Coronary artery (tissue), 2 donors: ENCODE data around the gene PSMD10.

ENCODE experiments used
- DNase-seq: peaks from one replicate; pipeline ENCODE4 v3.0.0-alpha.2; 2017; ENCODE audit warnings: low spot score
- H3K27ac ChIP-seq, 2 donors: fragments of 200-600 bp; sonication (generic); one replicate each; pipeline ENCODE4 v1.5.1; 2016 to 2019
- H3K4me3 ChIP-seq: fragments of 200-600 bp; sonication (generic); 2 replicates; pipeline ENCODE4 v1.5.1; 2016; ENCODE audit warnings: mild to moderate bottlenecking, moderate library complexity
- TF ChIP-seq, protein P1 (sequence below): fragments of 200-600 bp; sonication (generic); IDR thresholded peaks from one replicate; pipeline ENCODE4 v1.5.1; 2019; ENCODE audit warnings: antibody characterized with exemption

Gene PSMD10

DNA sequence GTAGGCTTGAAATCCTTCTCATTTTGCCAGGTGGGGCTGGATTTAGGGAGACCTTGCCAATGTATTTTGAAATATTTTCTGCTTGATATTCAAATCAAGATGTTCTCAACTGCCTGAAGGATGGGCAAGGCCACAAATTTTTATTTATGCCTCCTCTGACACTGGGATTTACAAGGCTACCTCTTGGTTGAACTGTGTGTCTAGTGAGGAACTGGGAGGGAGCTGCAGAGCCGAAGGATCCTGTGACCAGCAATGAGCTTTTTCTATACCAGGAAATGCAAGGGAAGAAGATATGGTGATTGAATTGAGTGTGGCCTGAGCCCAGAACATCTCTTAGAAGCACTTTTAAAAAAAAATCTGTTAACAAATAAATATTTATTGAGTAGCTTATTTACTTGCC, 31.5 kb downstream of the PSMD10 start:
- Histone ChIP-seq H3K27ac (no peak overlapping the region), H3K4me3 (no peak overlapping the region)
- no peak for DNase-seq
- TF ChIP-seq, protein P1, sequence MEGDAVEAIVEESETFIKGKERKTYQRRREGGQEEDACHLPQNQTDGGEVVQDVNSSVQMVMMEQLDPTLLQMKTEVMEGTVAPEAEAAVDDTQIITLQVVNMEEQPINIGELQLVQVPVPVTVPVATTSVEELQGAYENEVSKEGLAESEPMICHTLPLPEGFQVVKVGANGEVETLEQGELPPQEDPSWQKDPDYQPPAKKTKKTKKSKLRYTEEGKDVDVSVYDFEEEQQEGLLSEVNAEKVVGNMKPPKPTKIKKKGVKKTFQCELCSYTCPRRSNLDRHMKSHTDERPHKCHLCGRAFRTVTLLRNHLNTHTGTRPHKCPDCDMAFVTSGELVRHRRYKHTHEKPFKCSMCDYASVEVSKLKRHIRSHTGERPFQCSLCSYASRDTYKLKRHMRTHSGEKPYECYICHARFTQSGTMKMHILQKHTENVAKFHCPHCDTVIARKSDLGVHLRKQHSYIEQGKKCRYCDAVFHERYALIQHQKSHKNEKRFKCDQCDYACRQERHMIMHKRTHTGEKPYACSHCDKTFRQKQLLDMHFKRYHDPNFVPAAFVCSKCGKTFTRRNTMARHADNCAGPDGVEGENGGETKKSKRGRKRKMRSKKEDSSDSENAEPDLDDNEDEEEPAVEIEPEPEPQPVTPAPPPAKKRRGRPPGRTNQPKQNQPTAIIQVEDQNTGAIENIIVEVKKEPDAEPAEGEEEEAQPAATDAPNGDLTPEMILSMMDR: no peak

DNA sequence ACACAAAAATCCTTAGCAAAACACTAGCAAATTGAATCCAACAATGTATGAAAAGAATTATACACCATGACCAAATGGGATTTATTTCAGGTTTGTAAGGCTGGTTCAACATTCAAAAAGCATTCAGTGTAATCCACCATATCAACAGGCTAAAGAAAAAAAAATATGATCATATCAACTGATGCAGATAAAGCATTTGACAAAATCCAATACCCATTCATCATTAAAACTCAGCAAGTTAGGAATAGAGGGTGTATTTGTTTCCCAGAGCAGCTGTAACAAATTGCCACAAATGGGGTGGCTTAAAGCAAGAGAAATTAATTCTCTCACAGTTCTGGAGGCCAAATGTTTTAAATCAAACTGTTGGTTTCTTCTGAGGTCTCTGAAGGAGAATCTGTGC, 35.8 kb downstream of the PSMD10 start:
- no peak for DNase-seq
- Histone ChIP-seq H3K4me3 (no peak overlapping the region), H3K27ac (no peak overlapping the region)
- TF ChIP-seq, protein P1: no peak

DNA sequence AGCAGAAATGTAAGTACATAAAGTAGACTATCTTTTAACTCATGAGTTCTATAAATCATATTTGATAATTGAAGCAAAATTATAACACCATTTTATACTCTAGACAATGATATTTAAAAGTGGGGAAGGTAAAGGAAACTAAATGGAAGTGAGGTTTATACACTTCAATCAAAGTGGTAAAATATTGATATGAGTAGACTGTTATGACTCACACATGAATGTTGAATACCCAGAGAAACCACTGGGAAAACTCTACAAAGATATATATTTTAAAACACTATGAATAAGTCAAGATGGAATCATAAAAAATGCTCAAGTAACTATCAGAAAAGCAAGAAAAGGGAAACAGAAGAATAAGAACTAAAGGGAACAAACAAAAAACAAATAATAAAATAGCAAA, 38.1 kb downstream of the PSMD10 start:
- no peak overlapping the region for H3K27ac ChIP-seq
- DNase-seq: no peak
- TF ChIP-seq, protein P1: no peak
- no peak overlapping the region for H3K4me3 ChIP-seq

DNA sequence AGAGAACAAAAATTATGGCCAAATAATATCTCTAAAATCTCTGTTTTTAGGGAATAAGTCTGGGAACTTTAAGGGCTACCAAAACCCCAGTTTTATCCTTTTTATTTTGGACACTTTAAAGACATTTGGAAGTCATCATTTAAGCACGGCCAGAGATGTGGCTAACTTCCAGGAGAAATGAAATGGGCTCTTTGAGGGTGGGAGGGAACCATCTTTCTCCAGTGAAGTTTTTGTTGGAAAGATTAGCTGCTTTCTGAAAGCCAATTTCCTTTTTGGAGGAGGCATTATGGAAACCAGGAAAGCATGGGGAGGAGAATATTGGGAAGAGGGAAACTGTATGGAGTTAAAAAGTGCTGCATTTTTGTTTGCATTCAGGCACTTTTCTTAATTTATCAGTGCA, 41.7 kb downstream of the PSMD10 start:
- DNase-seq: no peak
- Histone ChIP-seq H3K27ac (no peak overlapping the region), H3K4me3 (no peak overlapping the region)
- TF ChIP-seq, protein P1: no peak

DNA sequence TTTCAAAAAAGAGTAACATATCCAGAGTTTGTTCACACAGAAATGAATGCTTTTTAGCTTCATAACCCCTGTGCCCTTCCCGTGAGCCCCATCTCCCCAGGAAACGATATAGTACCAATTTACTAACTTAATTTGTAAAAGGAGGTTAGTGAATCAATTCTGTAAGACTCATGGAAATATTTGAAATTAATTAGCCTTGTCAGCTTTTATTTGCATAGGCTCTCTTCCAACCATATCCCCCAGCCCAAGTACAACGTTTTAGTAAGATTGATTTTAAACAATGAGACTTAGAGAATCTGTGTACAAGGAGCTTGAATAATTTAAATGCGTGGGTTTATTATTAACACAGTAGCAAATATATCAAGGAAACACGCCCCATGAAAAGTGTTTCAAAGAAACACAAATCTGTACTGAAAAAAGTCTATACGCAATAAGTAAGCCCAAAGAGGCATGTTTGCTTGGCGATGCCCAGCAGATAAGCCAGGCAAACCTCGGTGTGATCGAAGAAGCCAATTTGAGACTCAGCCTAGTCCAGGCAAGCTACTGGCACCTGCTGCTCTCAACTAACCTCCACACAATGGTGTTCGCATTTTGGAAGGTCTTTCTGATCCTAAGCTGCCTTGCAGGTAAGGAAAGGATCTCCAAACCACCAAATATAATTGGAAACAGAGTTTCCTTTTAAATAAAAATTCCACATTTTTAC, 46.6 kb downstream of the PSMD10 start, which contains the start of gene VSIG1:
VSIG1 (plus strand) TSS at position 512 of the 703 bp plus-strand sequence; CDS start at position 578, 66 bp downstream.
- no peak within 1 kb of the TSS for H3K27ac ChIP-seq
- no peak for DNase-seq
- no peak within 1 kb of the TSS for H3K4me3 ChIP-seq
- TF ChIP-seq, protein P1: no peak

DNA sequence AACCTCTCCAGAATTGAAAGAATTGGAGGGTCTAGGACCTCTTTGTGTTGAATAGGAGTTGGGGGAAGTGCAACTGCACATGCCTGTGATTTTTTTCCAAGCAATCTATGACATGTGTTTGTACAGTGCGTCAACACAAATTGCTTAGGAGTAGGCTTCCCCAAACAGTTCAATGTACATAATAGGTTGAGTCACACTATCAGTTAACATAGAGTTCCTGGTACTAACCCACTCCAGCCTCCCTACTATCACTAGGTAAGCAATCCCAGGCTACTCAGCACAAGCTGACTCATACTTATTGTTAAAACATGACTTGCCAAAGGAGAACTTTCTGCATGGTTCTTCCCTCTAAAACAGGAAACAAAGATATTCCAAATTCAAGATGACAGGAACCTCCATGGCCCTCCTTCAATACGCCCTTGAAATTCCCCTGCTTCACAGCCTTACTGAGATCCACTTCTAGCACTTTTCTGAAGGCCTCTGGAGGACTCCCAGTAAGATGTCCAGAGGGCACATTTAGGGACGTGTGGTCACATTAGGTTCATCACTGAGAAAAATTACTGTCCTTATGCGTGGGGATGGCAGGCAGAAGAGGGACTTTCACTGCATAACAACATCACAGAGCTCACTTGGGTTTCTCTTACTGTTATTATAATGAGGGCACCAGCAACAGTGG, 54.9 kb downstream of the PSMD10 start:
- TF ChIP-seq, protein P1: no peak
- H3K4me3 ChIP-seq: no peak overlapping the region
- DNase-seq: no peak
- no peak overlapping the region for H3K27ac ChIP-seq

DNA sequence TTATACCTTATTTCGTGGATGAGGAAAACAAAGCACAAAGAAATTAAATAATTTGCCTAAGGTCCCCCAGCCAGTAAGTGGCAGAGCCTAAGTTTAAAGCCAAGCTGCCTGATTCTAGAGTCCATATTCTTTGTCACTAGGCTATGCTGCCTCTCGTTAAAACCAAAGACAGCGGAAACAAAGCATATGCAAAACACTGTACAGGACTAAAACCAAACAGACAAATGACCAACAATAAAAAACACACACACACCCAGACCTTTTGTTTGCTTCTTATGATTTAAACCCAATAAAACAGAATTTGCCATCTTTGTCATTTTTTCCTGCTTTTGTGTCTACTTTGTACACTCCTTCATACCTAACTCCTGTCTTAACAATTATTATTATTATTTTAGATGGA, 56.6 kb downstream of the PSMD10 start:
- Histone ChIP-seq H3K27ac (no peak overlapping the region), H3K4me3 (no peak overlapping the region)
- TF ChIP-seq, protein P1: no peak
- no peak for DNase-seq
